ENCODE data around the gene C19orf12.

- TF ChIP-seq EP300 (IDR thresholded peaks at IDR 0.05; ENCODE audit: borderline replicate concordance) (no peak), FOXM1 (IDR thresholded peaks at IDR 0.05; ENCODE audit: borderline replicate concordance, low read depth) (no peak), NFIC (IDR thresholded peaks at IDR 0.05) (no peak), YY1 (IDR thresholded peaks at IDR 0.05; ENCODE audit: low read depth) (no peak), TCF12 (IDR thresholded peaks at IDR 0.05; ENCODE audit: low read depth) (no peak), TAF1 (IDR thresholded peaks at IDR 0.05; ENCODE audit: low read depth) (no peak), RAD21 (IDR thresholded peaks at IDR 0.05; ENCODE audit: low read depth) (no peak), REST (IDR thresholded peaks at IDR 0.05; ENCODE audit: low read depth) (no peak), EGR1 (IDR thresholded peaks at IDR 0.05) (no peak), CREB1 (IDR thresholded peaks at IDR 0.05; ENCODE audit: low read depth) (no peak), CEBPB (IDR thresholded peaks at IDR 0.05) (no peak), ZBTB7A (IDR thresholded peaks at IDR 0.05; ENCODE audit: low read depth) (no peak), MAX (IDR thresholded peaks at IDR 0.05) (no peak)
Measured at GRCh38 chr19:29700498-29700897, 14.6 kb downstream of the C19orf12 start.

All from Ishikawa (cell line).